ENCODE measurements around the gene SLC24A4.

SLC24A4 gene

GRCh38 chr14:92489394-92490238 is 166.7 kb downstream of the SLC24A4 start:
- no peak overlapping the region for H3K9ac ChIP-seq (ENCODE audit: low read depth, low read length, poor library complexity, severe bottlenecking)
- H3K27me3 ChIP-seq (ENCODE audit: insufficient read depth, low read length, poor library complexity, severe bottlenecking) = no peaks in the 10 kb centered on the region
- peaks cover 6% of the 10 kb centered on the region for H3K4me1 ChIP-seq (ENCODE audit: insufficient read depth, low read length, poor library complexity, severe bottlenecking)
- no peak for TF ChIP-seq CTCF (conservative IDR thresholded peaks at IDR 0.05; ENCODE audit: low read length)
- no peak for TF ChIP-seq EZH2phosphoT487 (IDR thresholded peaks at IDR 0.05; ENCODE audit: borderline replicate concordance)
- no peak overlapping the region for H3K4me3 ChIP-seq (ENCODE audit: low read length, poor library complexity, severe bottlenecking)
- H2AFZ ChIP-seq (ENCODE audit: low read length) = no peak overlapping the region
- no peak overlapping the region for H3K4me2 ChIP-seq (ENCODE audit: low read depth, low read length, poor library complexity, severe bottlenecking)
- H3K79me2 ChIP-seq (ENCODE audit: insufficient read depth, low read length) = no peaks in the 10 kb centered on the region
- H4K20me1 ChIP-seq (ENCODE audit: insufficient read depth, low read length, poor library complexity, severe bottlenecking) = no peaks in the 10 kb centered on the region
- no peaks in the 10 kb centered on the region for H3F3A ChIP-seq (ENCODE audit: low read depth)
- H3K9me3 ChIP-seq (ENCODE audit: insufficient read depth, low read depth, low read length) = no peaks in the 10 kb centered on the region
- no peaks in the 10 kb centered on the region for H3K36me3 ChIP-seq (ENCODE audit: insufficient read depth, low read length)
- no peaks in the 10 kb centered on the region for H3K9me2 ChIP-seq (replicated peaks; ENCODE audit: low read depth, low read length)

- TF ChIP-seq CTCF (conservative IDR thresholded peaks at IDR 0.05; ENCODE audit: low read length) (no peak), EZH2phosphoT487 (IDR thresholded peaks at IDR 0.05; ENCODE audit: borderline replicate concordance) (no peak)
- no peak overlapping the region for H2AFZ ChIP-seq (ENCODE audit: low read length)
- H3K4me3 ChIP-seq (ENCODE audit: low read length, poor library complexity, severe bottlenecking) = no peak overlapping the region
- H3K4me2 ChIP-seq (ENCODE audit: low read depth, low read length, poor library complexity, severe bottlenecking) = no peak overlapping the region
- no peak overlapping the region for H3K9ac ChIP-seq (ENCODE audit: low read depth, low read length, poor library complexity, severe bottlenecking)
- H3K27me3 ChIP-seq (ENCODE audit: insufficient read depth, low read length, poor library complexity, severe bottlenecking) = no peaks in the 10 kb centered on the region
- no peaks in the 10 kb centered on the region for H4K20me1 ChIP-seq (ENCODE audit: insufficient read depth, low read length, poor library complexity, severe bottlenecking)
- no peaks in the 10 kb centered on the region for H3K79me2 ChIP-seq (ENCODE audit: insufficient read depth, low read length)
- H3K9me3 ChIP-seq (ENCODE audit: insufficient read depth, low read depth, low read length) = no peaks in the 10 kb centered on the region
- peaks cover 6% of the 10 kb centered on the region for H3K4me1 ChIP-seq (ENCODE audit: insufficient read depth, low read length, poor library complexity, severe bottlenecking)
- no peaks in the 10 kb centered on the region for H3F3A ChIP-seq (ENCODE audit: low read depth)
- H3K9me2 ChIP-seq (replicated peaks; ENCODE audit: low read depth, low read length) = no peaks in the 10 kb centered on the region
- H3K36me3 ChIP-seq (ENCODE audit: insufficient read depth, low read length) = no peaks in the 10 kb centered on the region
These were observed 167.4 kb downstream of the SLC24A4 start for GRCh38 chr14:92490239-92490959.

GRCh38 chr14:92491782-92492181 is 168.8 kb downstream of the SLC24A4 start:
- Histone ChIP-seq H3K4me2 (ENCODE audit: low read depth, low read length, poor library complexity, severe bottlenecking) (no peak overlapping the region), H3F3A (ENCODE audit: low read depth) (no peaks in the 10 kb centered on the region), H3K36me3 (ENCODE audit: insufficient read depth, low read length) (no peaks in the 10 kb centered on the region), H3K4me1 (ENCODE audit: insufficient read depth, low read length, poor library complexity, severe bottlenecking) (peaks cover 16% of the 10 kb centered on the region), H4K20me1 (ENCODE audit: insufficient read depth, low read length, poor library complexity, severe bottlenecking) (no peaks in the 10 kb centered on the region), H3K9me2 (replicated peaks; ENCODE audit: low read depth, low read length) (no peaks in the 10 kb centered on the region), H3K9me3 (ENCODE audit: insufficient read depth, low read depth, low read length) (no peaks in the 10 kb centered on the region), H3K79me2 (ENCODE audit: insufficient read depth, low read length) (no peaks in the 10 kb centered on the region), H3K9ac (ENCODE audit: low read depth, low read length, poor library complexity, severe bottlenecking) (no peak overlapping the region), H2AFZ (ENCODE audit: low read length) (no peak overlapping the region), H3K27me3 (ENCODE audit: insufficient read depth, low read length, poor library complexity, severe bottlenecking) (no peaks in the 10 kb centered on the region), H3K4me3 (ENCODE audit: low read length, poor library complexity, severe bottlenecking) (no peak overlapping the region)
- TF ChIP-seq CTCF (conservative IDR thresholded peaks at IDR 0.05; ENCODE audit: low read length) (no peak), EZH2phosphoT487 (IDR thresholded peaks at IDR 0.05; ENCODE audit: borderline replicate concordance) (no peak)
